K562 (cell line): ENCODE measurements around the gene VDAC2. TPM values are rescaled to one million over a fixed set of nuclear protein-coding genes. Genes with fewer than 3 reads are reported as not detected.

Source experiments
- CBX3 ChIP-seq, 2 experiments: IDR thresholded peaks; 1 replicate in 1 of 2; 2 replicates in 1 of 2; pipeline ENCODE4 v1.6.1; 2012; ENCODE audit warnings: inconsistent platforms in 2 of 2, low read length in 2 of 2, borderline replicate concordance in 1 of 2, control low read depth in 1 of 2
- CREB3 ChIP-seq: fragments of 450-650 bp; conservative IDR thresholded peaks from 2 replicates; pipeline ENCODE4 v1.6.1; 2016; ENCODE audit warnings: missing genetic modification characterization, low read depth, mild to moderate bottlenecking, missing compliant biosample characterization, moderate library complexity
- CREB3L1 ChIP-seq: fragments of 450-650 bp; IDR thresholded peaks from 2 replicates; pipeline ENCODE4 v1.6.1; 2014; ENCODE audit warnings: low read depth, mild to moderate bottlenecking, moderate library complexity, borderline replicate concordance
- ESRRA ChIP-seq: fragments of 450-650 bp; IDR thresholded peaks from 2 replicates; pipeline ENCODE4 v1.6.1; 2014; ENCODE audit warnings: low read depth, mild to moderate bottlenecking, moderate library complexity, borderline replicate concordance
- FOXP4 ChIP-seq: sonication (generic); formaldehyde crosslinking; IDR thresholded peaks from 2 replicates; pipeline ENCODE4 v1.8.0; 2022; ENCODE audit warnings: mild to moderate bottlenecking, missing genetic modification reagents, borderline replicate concordance
- HIVEP1 ChIP-seq: fragments of 250-450 bp; sonication (Bioruptor Pico); IDR thresholded peaks from 2 replicates; pipeline ENCODE4 v1.4.0; 2020; ENCODE audit warnings: mild to moderate bottlenecking
- KAT7 ChIP-seq: sonication (generic); formaldehyde crosslinking; IDR thresholded peaks from 2 replicates; pipeline ENCODE4 v1.8.0; 2022; ENCODE audit warnings: missing genetic modification reagents, mild to moderate bottlenecking, borderline replicate concordance
- MLX ChIP-seq, 2 experiments: fragments of 450-650 bp in 1 of 2; sonication (generic) in 1 of 2; formaldehyde crosslinking; conservative IDR thresholded peaks; 2 replicates each; pipeline versions ENCODE4 v1.4.0 to v1.8.1; 2020 to 2022; ENCODE audit warnings: mild to moderate bottlenecking in 1 of 2, missing genetic modification reagents in 1 of 2
- MTA2 ChIP-seq: fragments of 450-650 bp; IDR thresholded peaks from 2 replicates; pipeline ENCODE4 v1.6.1; 2016; ENCODE audit warnings: low read depth
- MYNN ChIP-seq, 2 experiments: sonication (generic); formaldehyde crosslinking in 1 of 2; IDR thresholded peaks; 2 replicates each; pipeline versions ENCODE4 v1.5.0 to v1.6.1; 2016 to 2020; ENCODE audit warnings: antibody characterized with exemption in 1 of 2, missing genetic modification reagents in 1 of 2
- NCOA2 ChIP-seq, 2 experiments: fragments of 450-650 bp; IDR thresholded peaks; 2 replicates each; pipeline ENCODE4 v1.6.1; 2018; ENCODE audit warnings: mild to moderate bottlenecking in 2 of 2, moderate library complexity in 1 of 2; ENCODE audit not compliant: partially characterized antibody in 2 of 2
- POLR2G ChIP-seq: fragments of 200-400 bp; formaldehyde crosslinking; IDR thresholded peaks from 2 replicates; pipeline ENCODE4 v1.6.1; 2017; ENCODE audit warnings: low read depth, mild to moderate bottlenecking, antibody characterized with exemption, low read length, moderate library complexity
- PRPF4 ChIP-seq: fragments of 200-400 bp; formaldehyde crosslinking; IDR thresholded peaks from one replicate; pipeline ENCODE4 v1.6.1; 2017; ENCODE audit warnings: low read length, low read depth, mild to moderate bottlenecking; ENCODE audit not compliant: insufficient read depth, poor library complexity, severe bottlenecking
- SMARCE1 ChIP-seq: fragments of 450-650 bp; IDR thresholded peaks from 2 replicates; pipeline ENCODE4 v1.7.1; 2016; ENCODE audit warnings: mild to moderate bottlenecking
- USF1 ChIP-seq: sonication (generic); formaldehyde crosslinking; IDR thresholded peaks from 2 replicates; pipeline ENCODE4 v1.9.0; 2022; ENCODE audit warnings: mild to moderate bottlenecking, missing genetic modification reagents
- ZFPM2 ChIP-seq: fragments of 250-450 bp; sonication (Bioruptor Pico); IDR thresholded peaks from 2 replicates; pipeline ENCODE4 v1.5.1; 2022; ENCODE audit warnings: mild to moderate bottlenecking
- ZNF140 ChIP-seq: fragments of 250-450 bp; sonication (Bioruptor Pico); IDR thresholded peaks from 2 replicates; pipeline ENCODE4 v1.8.0; 2021; ENCODE audit warnings: moderate library complexity, mild to moderate bottlenecking, inconsistent platforms
- polyA plus RNA-seq, 8 experiments: library from polyadenylated mRNA; depleted of rRNA in 4 of 8; stranded (reverse) in 5 of 8; unstranded in 3 of 8; fragments of >200 nt; fragmentation: Nextera tagmentation in 2 of 8; fragmentation: Illumina TruSeq in 1 of 8; extraction: Ambion mirVana in 2 of 8; extraction: Trizol in 1 of 8; gene quantifications; 2 replicates each; pipeline versions ENCODE4 v1.2.1 to v1.2.3, GENCODE V29; 2011 to 2014; ENCODE audit warnings: inconsistent platforms in 1 of 8, missing spikeins in 1 of 8
- total RNA-seq, 7 experiments: library from RNA; depleted of rRNA in 6 of 7; stranded (reverse); fragments of >200 nt in 6 of 7; fragmentation: Illumina TruSeq in 2 of 7; extraction: Trizol in 2 of 7; gene quantifications; 2 replicates each; pipeline versions ENCODE4 v1.2.1 to v1.2.3, GENCODE V29; 2011 to 2021; ENCODE audit warnings: low replicate concordance in 1 of 7

VDAC2 gene
- total and polyA plus RNA-seq, 9 of the 15 experiments (the other 6 are each of a cell fraction or from before 2014, with no cell fraction given), result 139 to 450 (median 250) TPM

GRCh38 chr10:75209086-75209920, 1.3 kb upstream of the VDAC2 start (continued):
- 0 out of 2 replicates have a peak, but pooled peaks have one; percentile 24 for TF ChIP-seq ZFPM2 (CRISPR knock-in tag)
- TF ChIP-seq MLX (CRISPR knock-in tag; conservative IDR thresholded peaks at IDR 0.05), result no peak
- TF ChIP-seq HIVEP1 (CRISPR knock-in tag), result peak; percentile 95
- no peak for TF ChIP-seq USF1
- TF ChIP-seq FOXP4 (CRISPR knock-in tag), result no peak
- TF ChIP-seq POLR2G, result no peak
- TF ChIP-seq SMARCE1, result no peak
- 0 out of 2 replicates have a peak, but pooled peaks have one; percentile 12 for TF ChIP-seq MTA2
- TF ChIP-seq CREB3L1, result no peak
- TF ChIP-seq NCOA2 (IDR thresholded peaks at IDR 0.05; ENCODE audit: partially characterized antibody in 2 of 2), result no peak
- no peak for TF ChIP-seq PRPF4
- no peak for TF ChIP-seq KAT7 (CRISPR knock-in tag)
- no peak for TF ChIP-seq MYNN (IDR thresholded peaks at IDR 0.05)
- no peak for TF ChIP-seq MYNN (CRISPR knock-in tag; IDR thresholded peaks at IDR 0.05)
- peak; percentile 99 for TF ChIP-seq CREB3 (tag)
- TF ChIP-seq ESRRA, result no peak
- peak in 1 of 2 experiments; percentile 24; a peak in 1 of 3 replicates for TF ChIP-seq CBX3 (IDR thresholded peaks at IDR 0.05; ENCODE audit: borderline replicate concordance in 1 of 2, low read length in 2 of 2)
- TF ChIP-seq ZNF140 (CRISPR knock-in tag), result no peak
